HG03159 (cell line): Measurements from ENCODE around the gene STAT2.
"Not testable (repeated sequence)": the region's sequence is repeated elsewhere in the genome, so short reads cannot be mapped to it uniquely, and the experiment has no call there.

Source experiments
- ATAC-seq: cut with Tn5 transposase; IDR thresholded peaks from one replicate; pipeline ENCODE4 v1.9.1; 2021; ENCODE audit warnings: mild to moderate bottlenecking, moderate library complexity; ENCODE audit not compliant: unreplicated experiment

Gene STAT2

DNA sequence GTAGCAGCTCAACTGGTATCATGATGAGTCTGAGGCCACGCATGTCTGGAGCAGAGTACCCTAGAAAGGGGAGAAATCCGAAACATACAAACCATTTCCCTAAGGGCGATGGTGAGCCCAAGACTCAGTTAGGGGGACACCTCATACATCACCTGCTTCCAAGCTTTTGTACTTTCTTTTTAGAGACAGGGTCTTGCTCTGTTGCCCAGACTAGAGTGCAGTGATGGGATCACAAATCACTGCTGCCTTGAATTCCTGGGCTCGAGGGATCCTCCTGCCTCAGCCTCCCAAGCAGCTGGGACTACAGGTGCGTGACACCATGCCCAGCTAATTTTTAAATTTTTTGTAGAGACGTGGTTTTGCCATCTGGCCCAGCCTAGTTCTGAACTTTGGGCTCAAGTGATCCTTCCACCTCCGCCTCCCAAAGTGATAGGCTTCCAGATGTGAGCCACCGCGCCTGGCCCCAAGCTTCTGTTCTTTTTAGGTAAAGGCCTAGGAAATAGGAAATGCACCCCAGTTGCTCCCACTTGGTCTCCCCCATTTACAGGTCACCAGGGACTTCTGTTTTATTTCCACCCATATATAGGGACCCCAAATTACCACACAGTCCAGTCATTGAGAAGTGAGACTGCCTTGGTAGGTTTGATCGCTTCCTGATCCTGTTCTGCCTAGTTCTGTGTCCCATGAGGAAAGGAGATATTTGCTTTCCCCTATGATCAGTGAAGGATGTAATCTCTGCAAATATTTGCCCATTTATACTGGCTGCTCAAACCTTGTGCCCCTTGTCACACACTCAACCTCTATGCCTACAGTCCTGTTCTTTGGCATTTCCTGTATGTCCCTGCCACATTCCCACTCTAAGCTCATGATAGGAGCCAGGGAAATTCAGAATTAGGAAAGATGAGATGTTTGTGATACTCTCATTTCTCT, 2.5 kb upstream of the STAT2 start, which contains the start of gene APOF:
APOF (minus strand) TSS at position 728 of the 930 bp plus-strand sequence; CDS start at position 616, 112 bp downstream.
- ATAC-seq = no peak

DNA sequence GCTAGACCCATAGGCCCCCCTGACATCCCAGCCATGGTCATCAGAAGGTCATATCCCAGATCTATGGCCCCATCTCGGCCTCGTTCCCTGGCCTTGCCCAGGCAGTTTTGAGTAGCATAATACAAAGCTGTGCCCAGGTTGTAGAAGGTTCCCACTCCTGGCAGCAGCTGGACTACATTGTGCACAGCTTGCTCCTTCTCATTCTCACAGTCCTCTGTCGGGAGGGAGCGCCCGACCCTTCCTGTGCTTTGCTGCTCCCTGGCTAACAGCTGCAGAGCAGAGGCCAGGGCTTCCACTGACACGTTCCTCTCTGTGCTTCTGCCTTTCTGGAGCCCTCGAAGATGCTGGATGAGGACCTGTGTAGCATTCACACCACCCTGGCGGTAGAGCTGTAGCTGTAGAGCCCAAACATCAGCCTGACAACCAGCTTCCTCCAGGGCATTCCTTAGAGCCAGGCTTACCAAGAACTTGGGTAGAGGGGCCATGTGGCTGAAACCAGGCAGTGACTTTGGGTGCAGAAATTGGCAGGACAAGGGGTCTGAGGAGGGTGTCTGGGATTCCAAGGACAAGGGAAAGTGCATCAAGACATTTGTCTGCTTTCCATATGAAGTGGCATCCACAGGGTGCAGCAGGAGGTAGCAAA, 1.7 kb upstream of the STAT2 start:
- no peak for ATAC-seq

- no peak for ATAC-seq
Measured at GRCh38 chr12:56358836-56359532, 923 bp downstream of the STAT2 start.

GRCh38 chr12:56351325-56351724, 8.6 kb downstream of the STAT2 start:
- no peak for ATAC-seq

GRCh38 chr12:56350662-56351061, 9.2 kb downstream of the STAT2 start:
- ATAC-seq = no peak

DNA sequence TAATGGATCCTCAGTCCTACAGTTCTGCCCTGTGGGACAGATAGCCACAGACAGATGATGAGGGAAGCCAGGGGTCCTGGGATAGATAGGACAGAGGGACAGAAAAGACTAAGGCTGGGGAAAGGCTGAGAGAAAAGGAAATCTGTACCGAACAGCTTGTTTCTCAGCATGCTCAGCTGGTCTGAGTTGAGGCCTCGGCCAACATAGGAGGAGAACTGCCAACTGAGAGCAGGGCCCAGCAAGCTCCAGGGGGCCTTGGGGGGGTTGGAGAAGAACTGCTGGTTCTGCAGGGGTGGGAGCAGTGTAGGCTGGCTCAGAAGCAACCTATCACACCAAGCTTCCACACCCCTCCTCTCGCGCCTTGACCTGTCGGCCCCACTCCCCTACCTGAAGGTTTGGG, 11.1 kb downstream of the STAT2 start:
- no peak for ATAC-seq

DNA sequence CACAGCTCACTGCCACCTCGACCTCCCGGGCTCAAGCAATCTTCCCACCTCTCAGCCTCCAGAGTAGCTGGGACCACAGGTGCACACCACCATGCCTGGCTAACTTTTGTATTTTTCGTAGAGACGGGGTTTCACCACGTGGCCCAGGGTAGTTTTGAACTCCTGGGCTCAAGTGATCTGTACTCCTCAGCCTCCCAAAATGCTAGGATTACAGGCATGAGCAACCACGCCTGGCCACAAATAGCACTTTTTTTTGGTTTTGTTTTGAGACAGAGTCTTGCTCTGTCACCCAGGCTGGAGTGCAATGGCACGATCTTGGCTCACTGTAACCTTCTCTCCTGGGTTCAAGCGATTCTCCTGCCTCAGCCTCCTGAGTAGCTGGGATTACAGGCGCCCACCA, 12.7 kb downstream of the STAT2 start:
- ATAC-seq = not testable (repeated sequence)

DNA sequence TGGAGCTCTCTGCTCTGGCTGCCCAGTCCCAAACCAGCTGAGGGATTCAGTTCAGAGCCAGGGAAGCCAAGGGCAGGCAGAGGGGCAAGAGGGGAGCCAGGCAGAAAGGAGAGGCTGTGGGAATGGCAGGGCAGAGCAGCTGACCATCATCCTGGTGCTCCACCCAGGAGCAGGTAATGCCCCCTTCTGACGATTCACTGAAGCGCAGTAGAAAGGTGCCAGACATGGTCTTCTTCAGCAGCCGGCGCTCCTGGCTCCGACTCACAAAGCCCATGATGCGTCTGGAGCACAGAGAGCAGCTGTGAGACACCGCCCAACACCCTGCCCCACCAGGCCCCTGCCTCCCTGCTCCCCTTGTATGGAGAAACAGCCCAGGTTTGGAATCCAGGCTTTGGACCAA, 13.2 kb downstream of the STAT2 start:
- no peak for ATAC-seq

GRCh38 chr12:56342290-56342689, 17.6 kb downstream of the STAT2 start:
- not testable (repeated sequence) for ATAC-seq

DNA sequence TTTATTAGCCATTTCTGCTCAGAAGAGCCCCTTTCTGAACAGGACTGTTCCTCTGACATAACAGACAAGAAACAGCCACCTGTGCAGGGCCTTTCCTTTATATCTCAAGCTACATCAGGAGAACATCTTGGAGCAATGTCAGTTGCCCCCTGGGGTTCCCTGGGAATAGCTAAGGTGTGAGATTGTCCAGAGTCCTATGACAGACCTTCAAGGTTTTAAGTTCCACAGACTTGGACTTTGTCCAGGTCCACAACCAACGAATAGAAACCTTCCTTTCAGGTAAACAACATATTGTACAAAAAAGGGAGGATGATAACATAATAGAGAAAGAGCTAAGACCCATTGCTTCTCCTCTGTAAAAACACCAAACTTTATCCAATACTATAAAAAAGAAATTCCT, 18.3 kb downstream of the STAT2 start:
- ATAC-seq = no peak

DNA sequence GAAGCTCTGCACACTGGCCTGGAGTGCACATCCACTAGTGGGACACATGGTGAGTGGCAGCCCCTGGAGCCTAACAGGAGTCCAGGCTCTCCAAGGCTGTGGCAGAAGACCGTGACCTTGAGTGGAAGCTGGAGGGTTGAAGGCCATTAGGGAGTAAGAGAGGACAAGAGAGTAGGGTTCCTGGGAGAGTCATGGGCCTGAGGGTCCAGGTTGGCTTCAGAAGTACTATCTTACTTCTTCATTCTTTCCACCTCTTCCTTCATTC, 20.8 kb downstream of the STAT2 start:
- no peak for ATAC-seq

DNA sequence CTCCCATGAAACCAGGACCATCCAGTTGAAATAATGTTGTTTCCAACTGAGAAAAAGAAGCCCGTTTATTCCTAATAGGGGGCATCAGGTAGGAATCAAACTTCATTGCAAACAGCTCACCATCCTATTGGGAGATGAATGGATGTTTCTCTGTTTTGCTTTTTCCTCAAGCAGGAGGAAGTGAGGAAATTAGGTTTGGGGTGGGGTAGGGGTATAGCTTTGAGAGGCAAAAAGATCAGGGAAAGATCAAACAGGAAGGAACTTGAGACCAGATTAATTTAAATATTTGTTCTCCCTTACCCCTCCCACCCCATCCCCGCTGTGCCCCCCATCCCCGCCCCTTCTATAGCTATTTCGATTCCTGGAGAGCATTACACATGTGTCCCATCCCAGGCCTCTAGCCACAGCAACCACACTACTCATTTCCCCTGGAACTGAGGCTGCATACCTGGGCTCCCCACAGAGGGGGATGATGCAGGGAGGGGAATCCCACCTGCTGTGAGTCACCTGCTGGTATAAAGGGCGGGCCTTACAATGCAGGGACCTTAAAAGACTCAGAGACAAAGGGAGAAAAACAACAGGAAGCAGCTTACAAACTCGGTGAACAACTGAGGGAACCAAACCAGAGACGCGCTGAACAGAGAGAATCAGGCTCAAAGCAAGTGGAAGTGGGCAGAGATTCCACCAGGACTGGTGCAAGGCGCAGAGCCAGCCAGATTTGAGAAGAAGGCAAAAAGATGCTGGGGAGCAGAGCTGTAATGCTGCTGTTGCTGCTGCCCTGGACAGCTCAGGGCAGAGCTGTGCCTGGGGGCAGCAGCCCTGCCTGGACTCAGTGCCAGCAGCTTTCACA, 21.4 kb downstream of the STAT2 start, which contains the start of gene IL23A:
IL23A (plus strand) TSS at position 577 of the 850 bp plus-strand sequence; CDS start at position 738, 161 bp downstream.
- ATAC-seq = no peak

DNA sequence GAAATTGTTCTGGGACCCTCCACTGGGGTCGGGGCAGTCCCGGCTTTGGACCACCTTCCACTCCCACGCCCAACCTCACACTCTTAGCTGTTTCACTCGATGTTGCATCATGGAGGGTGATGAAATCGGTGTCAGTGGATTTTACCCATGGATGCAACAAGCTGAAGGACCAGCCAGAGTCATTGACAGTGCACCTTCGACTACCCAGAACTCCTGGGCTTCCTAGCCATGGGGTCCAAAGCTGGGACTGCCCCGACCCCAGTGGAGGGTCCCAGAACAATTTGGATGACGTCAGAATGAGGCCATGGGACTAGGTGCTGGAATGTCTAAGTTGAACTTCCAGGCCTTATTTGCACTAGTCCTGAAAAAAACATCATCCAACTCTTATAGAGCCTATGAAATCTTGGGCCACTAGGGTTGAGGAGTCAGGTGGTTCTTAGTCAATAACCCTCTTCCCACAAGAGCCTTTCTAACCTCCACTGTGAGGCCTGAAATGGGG, 22.1 kb downstream of the STAT2 start:
- no peak for ATAC-seq

DNA sequence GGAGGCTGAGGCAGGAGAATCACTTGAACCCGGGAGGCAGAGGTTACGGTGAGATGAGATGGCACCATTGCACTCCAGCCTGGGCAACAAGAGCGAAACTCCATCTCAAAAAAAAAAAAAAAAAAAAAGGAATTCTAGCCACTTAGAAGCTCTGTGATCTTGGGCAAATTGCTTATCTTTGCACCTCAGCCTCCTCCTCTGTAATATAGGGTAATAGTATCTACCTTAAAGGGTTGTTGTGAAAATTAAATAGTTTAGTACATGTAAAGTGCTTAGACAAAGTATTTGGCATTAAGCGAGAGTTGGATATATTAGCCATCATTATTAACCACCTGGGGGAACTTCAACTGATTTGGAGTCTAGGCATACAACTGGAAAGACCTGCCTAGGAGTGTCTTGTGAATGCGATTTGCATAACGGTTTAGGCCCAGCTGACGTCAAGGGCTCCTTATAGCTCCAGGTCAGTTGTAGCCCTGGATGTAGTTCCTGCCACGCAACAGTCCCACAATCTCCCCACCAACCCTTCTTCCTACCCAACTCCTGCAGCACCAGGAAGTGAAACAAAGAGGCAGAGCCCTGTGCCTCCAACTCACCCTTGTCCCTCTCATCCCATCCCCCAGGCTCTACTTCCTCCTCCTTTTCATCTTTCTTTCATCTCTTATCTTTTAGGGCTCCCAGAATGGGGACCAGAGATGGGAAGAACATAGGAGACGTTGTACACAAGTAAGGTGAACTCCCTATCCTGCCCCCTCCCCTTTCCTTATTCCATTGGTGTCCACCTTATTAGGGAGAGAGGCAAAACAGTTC, 23.3 kb downstream of the STAT2 start:
- no peak for ATAC-seq

GRCh38 chr12:56335527-56335926, 24.4 kb downstream of the STAT2 start:
- ATAC-seq = not testable (repeated sequence)

DNA sequence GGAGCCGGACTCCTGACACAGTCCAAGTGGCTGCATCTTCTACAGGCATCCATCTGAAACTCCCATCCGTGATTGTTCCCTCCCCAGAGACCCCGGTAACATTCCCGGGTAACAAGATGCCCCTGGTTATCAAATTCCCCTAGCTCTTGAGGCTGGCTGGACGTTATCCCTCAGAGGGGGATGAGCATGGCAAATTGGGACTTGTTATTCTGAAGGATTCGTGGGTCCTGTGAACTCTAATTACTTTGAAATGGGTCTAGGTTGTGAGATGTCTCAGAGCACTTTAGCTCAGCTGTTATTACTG, 25.5 kb downstream of the STAT2 start:
- no peak for ATAC-seq

DNA sequence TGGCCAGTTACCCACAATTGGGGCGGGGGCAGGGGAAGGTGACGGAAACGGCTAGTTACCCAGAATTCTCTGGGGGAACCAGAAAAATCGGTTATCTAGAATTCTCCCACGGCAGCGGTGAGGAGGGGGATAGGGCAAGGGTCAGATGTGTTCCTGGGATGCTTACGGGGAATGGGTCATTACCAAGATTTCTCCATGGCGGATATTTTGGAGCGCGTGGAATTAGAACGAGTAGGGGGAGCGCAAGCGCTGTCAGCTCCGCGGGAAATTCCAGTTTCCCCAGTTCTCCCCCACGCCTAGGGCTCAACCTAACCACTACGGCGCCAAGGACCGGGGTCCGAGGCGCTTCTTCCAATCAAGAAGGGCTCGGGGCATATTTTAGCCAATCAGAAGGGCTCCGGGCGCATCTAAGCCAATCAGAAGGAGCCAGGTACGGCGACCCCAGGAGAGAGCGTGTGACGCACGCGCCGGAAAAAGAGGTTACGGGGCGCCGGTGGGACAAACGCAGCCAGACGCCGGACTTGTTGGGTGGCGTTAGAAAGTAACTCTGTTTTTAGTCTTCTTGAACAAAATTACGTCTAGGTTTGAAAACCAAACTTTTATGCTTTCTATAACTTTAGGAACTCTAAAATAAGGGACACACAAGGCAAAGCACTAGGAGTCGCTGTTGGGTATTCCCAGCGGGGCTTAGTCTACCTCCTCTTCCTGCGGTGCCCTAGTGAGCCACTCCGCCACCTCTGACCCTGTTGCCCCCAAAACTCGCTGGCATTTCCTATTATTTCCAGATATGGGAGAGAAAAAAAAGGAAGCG, 26.0 kb downstream of the STAT2 start, which contains the start of gene PAN2:
PAN2 (minus strand) TSS at position 322 of the 811 bp plus-strand sequence. CDS start 906 bp downstream, outside the sequence.
- ATAC-seq = peak; percentile 95

DNA sequence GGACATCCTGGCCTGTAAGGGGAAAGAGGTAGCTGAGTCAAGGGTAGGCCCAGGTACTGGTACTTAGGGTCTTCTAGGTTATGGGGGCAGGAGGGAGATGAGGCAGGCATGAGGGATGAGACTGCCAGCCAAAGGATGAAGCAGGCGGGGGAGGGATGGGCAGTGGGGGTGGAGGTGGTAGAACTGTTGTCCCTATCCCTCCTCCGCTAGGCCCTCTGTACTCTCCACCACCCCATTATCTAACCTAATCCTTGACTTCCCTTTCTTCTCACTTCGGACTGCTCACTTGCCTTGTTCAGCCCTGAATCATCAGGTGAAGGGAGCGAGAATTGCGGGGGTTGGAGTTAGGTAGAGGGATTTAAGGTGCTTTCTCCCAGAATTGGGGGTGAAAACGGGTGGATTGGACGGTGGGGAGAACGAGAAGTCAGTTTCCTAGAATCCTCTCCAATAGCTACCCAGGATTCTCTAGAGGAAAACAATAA, 26.7 kb downstream of the STAT2 start:
- ATAC-seq = no peak
